ENCODE measurements around the gene TJP3. TPM values are rescaled to one million over a fixed set of nuclear protein-coding genes. Genes with fewer than 3 reads are reported as not detected.

Gene TJP3
- total RNA-seq, 1 experiment from 2014 or later, result 10.7 TPM

- H3K4me3 ChIP-seq (ENCODE audit: insufficient read depth, low read depth, low read length), result no peak overlapping the region
- no peak for DNase-seq
- peaks cover 6% of the 10 kb centered on the region for H3K36me3 ChIP-seq (replicated peaks; ENCODE audit: control insufficient read depth, insufficient read depth, low read length)
- H3K27me3 ChIP-seq (ENCODE audit: control insufficient read depth, insufficient read depth, low read length), result no peaks in the 10 kb centered on the region
Measured at GRCh38 chr19:3668331-3669081, 39.7 kb upstream of the TJP3 start.

GRCh38 chr19:3669082-3669946, 38.9 kb upstream of the TJP3 start:
- no peak overlapping the region for H3K4me3 ChIP-seq (ENCODE audit: insufficient read depth, low read depth, low read length)
- no peak for DNase-seq
- 0 out of 2 replicates have a peak, but pooled peaks cover 1% of the 10 kb centered on the region for H3K36me3 ChIP-seq (replicated peaks; ENCODE audit: control insufficient read depth, insufficient read depth, low read length)
- no peaks in the 10 kb centered on the region for H3K27me3 ChIP-seq (ENCODE audit: control insufficient read depth, insufficient read depth, low read length)

DNA sequence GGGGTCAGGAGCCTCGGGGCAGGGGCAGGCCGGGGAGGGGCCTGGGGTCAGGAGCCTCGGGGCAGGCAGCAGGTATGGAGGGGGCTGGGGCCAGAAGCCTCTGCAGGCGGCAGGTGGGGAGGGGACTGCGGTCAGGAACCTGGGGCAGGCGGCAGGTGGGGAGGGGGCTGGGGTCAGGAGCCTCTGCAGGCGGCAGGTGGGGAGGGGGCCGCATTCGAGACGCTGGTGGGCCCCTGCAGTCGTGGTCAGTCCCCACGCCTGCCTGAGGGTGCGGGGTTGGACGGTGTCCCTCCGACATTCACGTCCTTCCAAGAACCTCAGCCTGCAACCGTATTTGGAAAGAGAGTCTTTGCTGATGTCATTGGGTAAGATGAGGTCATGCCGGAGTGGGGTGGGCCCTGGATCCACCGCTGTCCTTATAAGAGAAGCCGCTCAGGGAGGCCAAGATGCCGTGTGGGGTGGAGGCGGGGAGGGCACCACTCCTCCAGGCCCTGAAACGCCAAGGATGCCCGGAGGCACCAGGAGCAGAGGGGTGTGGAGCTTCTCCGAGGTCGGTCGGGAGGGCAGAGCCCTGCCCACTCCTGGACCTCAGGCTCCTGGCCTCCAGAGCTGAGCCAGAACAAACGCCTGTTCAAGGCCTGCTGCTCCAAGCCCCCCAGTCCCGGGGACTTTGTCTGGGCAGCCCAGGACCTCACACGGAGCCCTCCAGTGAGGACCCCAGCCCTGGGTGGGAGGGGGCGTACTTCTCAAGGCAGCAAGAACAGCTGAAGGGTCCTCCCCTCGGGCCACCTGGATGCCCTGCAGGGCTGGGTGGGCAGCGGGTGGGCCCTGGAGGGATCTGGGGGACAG, 38.0 kb upstream of the TJP3 start:
- Histone ChIP-seq H3K4me3 (ENCODE audit: insufficient read depth, low read depth, low read length) (no peak overlapping the region), H3K27me3 (ENCODE audit: control insufficient read depth, insufficient read depth, low read length) (no peaks in the 10 kb centered on the region), H3K36me3 (replicated peaks; ENCODE audit: control insufficient read depth, insufficient read depth, low read length) (0 out of 2 replicates have a peak, but pooled peaks cover 1% of the 10 kb centered on the region)
- DNase-seq, result peak; percentile 82

GRCh38 chr19:3670796-3671679, 37.1 kb upstream of the TJP3 start:
- DNase-seq, result peak; percentile 81
- no peaks in the 10 kb centered on the region for H3K27me3 ChIP-seq (ENCODE audit: control insufficient read depth, insufficient read depth, low read length)
- H3K36me3 ChIP-seq (replicated peaks; ENCODE audit: control insufficient read depth, insufficient read depth, low read length), result 0 out of 2 replicates have a peak, but pooled peaks cover 1% of the 10 kb centered on the region
- no peak overlapping the region for H3K4me3 ChIP-seq (ENCODE audit: insufficient read depth, low read depth, low read length)

GRCh38 chr19:3671680-3672574, 36.3 kb upstream of the TJP3 start:
- peak; percentile 82 for DNase-seq
- H3K36me3 ChIP-seq (replicated peaks; ENCODE audit: control insufficient read depth, insufficient read depth, low read length), result no peaks in the 10 kb centered on the region
- H3K27me3 ChIP-seq (ENCODE audit: control insufficient read depth, insufficient read depth, low read length), result no peaks in the 10 kb centered on the region
- H3K4me3 ChIP-seq (ENCODE audit: insufficient read depth, low read depth, low read length), result no peak overlapping the region

DNA sequence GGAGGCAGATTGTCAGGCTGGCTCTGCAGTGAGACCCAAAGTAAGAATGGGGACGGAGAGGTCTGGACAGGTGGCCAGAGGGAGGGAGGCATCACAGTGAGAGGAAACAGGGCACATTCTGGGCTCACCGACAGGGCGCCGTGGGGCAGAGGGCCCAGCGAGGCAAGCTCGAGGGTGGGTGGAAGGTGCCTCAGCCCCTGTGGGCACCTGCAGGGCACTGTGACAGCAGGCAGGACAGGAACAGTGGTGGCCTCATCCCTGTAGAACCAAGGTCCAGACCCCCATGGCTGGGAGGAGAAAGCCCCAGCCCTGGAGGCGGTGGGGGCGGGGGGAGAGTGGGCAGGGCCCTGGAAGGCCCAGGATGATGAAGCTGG, 35.6 kb upstream of the TJP3 start:
- DNase-seq, result no peak
- Histone ChIP-seq H3K4me3 (ENCODE audit: insufficient read depth, low read depth, low read length) (no peak overlapping the region), H3K36me3 (replicated peaks; ENCODE audit: control insufficient read depth, insufficient read depth, low read length) (no peaks in the 10 kb centered on the region), H3K27me3 (ENCODE audit: control insufficient read depth, insufficient read depth, low read length) (no peaks in the 10 kb centered on the region)

GRCh38 chr19:3672993-3673392, 35.2 kb upstream of the TJP3 start:
- H3K27me3 ChIP-seq (ENCODE audit: control insufficient read depth, insufficient read depth, low read length), result no peaks in the 10 kb centered on the region
- DNase-seq, result peak; percentile 85
- H3K4me3 ChIP-seq (ENCODE audit: insufficient read depth, low read depth, low read length), result no peak overlapping the region
- no peaks in the 10 kb centered on the region for H3K36me3 ChIP-seq (replicated peaks; ENCODE audit: control insufficient read depth, insufficient read depth, low read length)

DNA sequence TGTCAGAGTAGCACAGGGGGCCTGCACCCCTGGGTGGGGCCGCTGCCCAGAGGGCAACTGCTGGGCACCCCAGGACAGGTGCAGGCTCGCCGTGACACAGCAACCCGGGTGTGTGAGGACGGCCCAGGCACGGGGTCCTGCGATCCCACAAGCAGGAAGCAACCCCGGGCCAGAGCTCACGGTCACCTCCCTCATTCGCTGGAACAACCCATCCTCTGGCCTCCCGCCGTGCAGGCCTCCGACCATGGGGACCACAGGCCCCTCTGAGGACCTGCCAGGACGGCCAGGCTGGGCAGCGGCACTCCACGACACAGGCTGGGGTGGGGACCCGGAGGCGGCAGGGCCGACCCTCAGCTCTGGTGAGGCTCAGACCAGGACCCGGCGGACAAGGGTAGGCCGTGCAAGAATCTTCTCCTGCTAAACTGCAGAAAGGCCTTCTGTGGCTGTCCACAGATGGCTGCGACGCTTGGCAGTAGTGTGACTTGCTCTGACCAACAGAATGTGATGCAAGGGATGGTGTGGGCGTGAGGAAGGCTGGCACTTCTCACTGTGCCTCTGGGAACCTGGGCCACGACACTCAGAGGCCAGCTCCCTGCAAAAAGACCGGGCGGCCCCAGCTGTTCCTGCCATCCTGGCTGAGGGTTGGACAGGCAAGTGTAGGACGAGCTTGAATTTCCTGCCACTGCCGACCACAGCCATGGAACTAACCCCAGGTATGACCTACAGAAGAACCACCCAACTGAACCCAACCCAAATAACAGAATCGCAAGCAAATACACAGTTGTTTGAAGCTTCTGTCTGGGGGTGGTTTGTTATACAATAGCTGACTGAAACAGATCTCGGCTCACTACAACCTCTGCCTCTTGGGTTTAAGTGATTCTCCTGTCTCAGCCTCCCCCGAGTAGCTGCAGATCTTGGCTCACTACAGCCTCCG, 34.4 kb upstream of the TJP3 start:
- Histone ChIP-seq H3K27me3 (ENCODE audit: control insufficient read depth, insufficient read depth, low read length) (no peaks in the 10 kb centered on the region), H3K4me3 (ENCODE audit: insufficient read depth, low read depth, low read length) (no peak overlapping the region), H3K36me3 (replicated peaks; ENCODE audit: control insufficient read depth, insufficient read depth, low read length) (no peaks in the 10 kb centered on the region)
- DNase-seq, result no peak

- no peak for DNase-seq
- no peaks in the 10 kb centered on the region for H3K36me3 ChIP-seq (replicated peaks; ENCODE audit: control insufficient read depth, insufficient read depth, low read length)
- no peaks in the 10 kb centered on the region for H3K27me3 ChIP-seq (ENCODE audit: control insufficient read depth, insufficient read depth, low read length)
- no peak overlapping the region for H3K4me3 ChIP-seq (ENCODE audit: insufficient read depth, low read depth, low read length)
Measured at GRCh38 chr19:3674784-3675543, 33.2 kb upstream of the TJP3 start.

DNA sequence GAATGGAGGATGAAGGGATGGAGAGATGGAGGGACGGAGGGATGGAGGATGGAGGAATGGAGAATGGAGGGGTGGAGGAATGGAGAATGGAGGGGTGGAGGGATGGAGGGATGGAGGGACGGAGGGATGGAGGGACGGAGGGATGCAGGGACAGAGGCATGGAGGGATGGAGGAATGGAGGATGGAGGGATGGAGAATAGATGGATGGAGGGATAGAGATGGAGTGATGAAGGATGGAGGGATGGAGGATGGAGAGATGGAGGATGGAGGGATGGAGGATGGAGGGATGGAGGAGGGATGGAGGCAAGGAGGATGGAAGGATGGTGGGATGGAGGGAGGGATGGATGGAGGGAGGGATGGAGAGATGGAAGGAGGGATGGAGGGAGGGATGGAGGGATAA, 30.0 kb upstream of the TJP3 start:
- no peaks in the 10 kb centered on the region for H3K36me3 ChIP-seq (replicated peaks; ENCODE audit: control insufficient read depth, insufficient read depth, low read length)

DNA sequence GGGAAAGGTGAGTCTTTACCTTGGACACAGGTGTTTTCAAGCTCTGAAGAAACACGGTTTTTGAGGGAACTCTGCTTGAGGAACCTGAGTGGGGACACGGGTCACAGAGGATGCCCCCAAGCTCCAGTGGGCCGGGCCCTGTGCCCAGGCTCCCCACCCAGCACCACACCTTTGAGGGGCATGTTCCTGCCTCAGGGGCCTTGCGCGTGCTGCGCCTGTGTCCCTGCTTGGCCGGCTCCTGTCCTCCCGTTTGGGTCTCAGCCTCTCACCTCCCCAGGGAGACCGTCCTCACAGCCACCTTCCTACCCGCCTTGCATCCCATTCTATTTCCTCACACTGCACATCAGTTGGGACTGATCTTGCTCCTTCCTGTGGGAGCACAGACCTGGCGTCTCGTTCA, 29.0 kb upstream of the TJP3 start:
- Histone ChIP-seq H3K27me3 (ENCODE audit: control insufficient read depth, insufficient read depth, low read length) (no peaks in the 10 kb centered on the region), H3K36me3 (replicated peaks; ENCODE audit: control insufficient read depth, insufficient read depth, low read length) (no peaks in the 10 kb centered on the region), H3K4me3 (ENCODE audit: insufficient read depth, low read depth, low read length) (no peak overlapping the region)
- DNase-seq, result no peak

More for the DNA sequence above, 30.0 kb upstream of the TJP3 start:
- Histone ChIP-seq H3K4me3 (ENCODE audit: insufficient read depth, low read depth, low read length) (no peak overlapping the region), H3K27me3 (ENCODE audit: control insufficient read depth, insufficient read depth, low read length) (no peaks in the 10 kb centered on the region)
- no peak for DNase-seq

All from H7 (cell line).